Common myeloid progenitor, CD34-positive (primary cell): ENCODE results near the gene MME.
"Not testable (repeated sequence)": the region's sequence is repeated elsewhere in the genome, so short reads cannot be mapped to it uniquely, and the experiment has no call there.

Experiments
- CTCF ChIA-PET: fragments of 350-600 bp; sonication (Branson Sonifier 250); formaldehyde crosslinking; loops from one replicate; lab custom pipeline; 2021; ENCODE audit warnings: antibody characterized with exemption; lab: Charles Lee
- POLR2A ChIA-PET: fragments of 350-600 bp; sonication (Branson Sonifier 250); formaldehyde crosslinking; loops from one replicate; lab custom pipeline; 2021; ENCODE audit warnings: antibody characterized with exemption; lab: Charles Lee
- DNase-seq, 3 donors: peaks; one replicate each; pipeline versions ENCODE4 v3.0.0 to v3.0.0-alpha.2; 2013
- H3K27ac ChIP-seq, 2 experiments: 1 replicate in 1 of 2; 2 replicates in 1 of 2; pipeline ENCODE4 v1.7.0; 2013; ENCODE audit warnings: inconsistent platforms in 2 of 2, low read length in 2 of 2, mild to moderate bottlenecking in 2 of 2, low read depth in 1 of 2, moderate library complexity in 1 of 2; ENCODE audit not compliant: severe bottlenecking in 2 of 2, insufficient read depth in 1 of 2, poor library complexity in 1 of 2
- H3K27me3 ChIP-seq, 5 experiments: replicated peaks in 2 of 5; 1 replicate in 3 of 5; 2 replicates in 2 of 5; pipeline versions ENCODE4 v1.6.1 to v1.7.0; 2013; ENCODE audit warnings: low read length in 4 of 5, mild to moderate bottlenecking in 2 of 5, moderate library complexity in 2 of 5, inconsistent platforms in 1 of 5; ENCODE audit not compliant: insufficient read depth in 5 of 5, control insufficient read depth in 4 of 5
- H3K36me3 ChIP-seq, 4 experiments: 1 replicate in 2 of 4; 2 replicates in 2 of 4; pipeline versions ENCODE4 v1.6.1 to v1.7.0; 2013; ENCODE audit warnings: low read length in 3 of 4, control low read depth in 1 of 4, mild to moderate bottlenecking in 1 of 4; ENCODE audit not compliant: control insufficient read depth in 4 of 4, insufficient read depth in 4 of 4
- H3K4me1 ChIP-seq, 4 experiments: 1 replicate in 3 of 4; 2 replicates in 1 of 4; pipeline versions ENCODE4 v1.6.1 to v1.7.1; 2013; ENCODE audit warnings: low read length in 3 of 4, mild to moderate bottlenecking in 3 of 4, control low read depth in 1 of 4, inconsistent platforms in 1 of 4, moderate library complexity in 1 of 4; ENCODE audit not compliant: control insufficient read depth in 4 of 4, insufficient read depth in 4 of 4; ENCODE audit errors: control extremely low read depth in 1 of 4
- H3K4me3 ChIP-seq, 7 experiments: 1 replicate in 4 of 7; 2 replicates in 3 of 7; pipeline versions ENCODE4 v1.5.1 to v1.7.0; 2013; ENCODE audit warnings: mild to moderate bottlenecking in 7 of 7, low read length in 6 of 7, moderate library complexity in 6 of 7, inconsistent platforms in 2 of 7, low read depth in 2 of 7, control low read depth in 1 of 7; ENCODE audit not compliant: insufficient read depth in 4 of 7, control insufficient read depth in 1 of 7; ENCODE audit errors: extremely low read depth in 1 of 7
- H3K9me3 ChIP-seq, 5 experiments: 1 replicate in 4 of 5; 2 replicates in 1 of 5; pipeline versions ENCODE4 v1.6.1 to v1.7.1; 2013; ENCODE audit warnings: low read length in 4 of 5, mild to moderate bottlenecking in 2 of 5, inconsistent platforms in 1 of 5, low read depth in 1 of 5, moderate library complexity in 1 of 5; ENCODE audit not compliant: control insufficient read depth in 4 of 5, insufficient read depth in 2 of 5; ENCODE audit errors: control extremely low read depth in 1 of 5
- WGBS: methylation state at CpG from one replicate; pipeline ENCODE4 v1.1.5; 2013; ENCODE audit not compliant: insufficient coverage; 5-methylcytosine and 5-hydroxymethylcytosine counted together

The MME gene

DNA sequence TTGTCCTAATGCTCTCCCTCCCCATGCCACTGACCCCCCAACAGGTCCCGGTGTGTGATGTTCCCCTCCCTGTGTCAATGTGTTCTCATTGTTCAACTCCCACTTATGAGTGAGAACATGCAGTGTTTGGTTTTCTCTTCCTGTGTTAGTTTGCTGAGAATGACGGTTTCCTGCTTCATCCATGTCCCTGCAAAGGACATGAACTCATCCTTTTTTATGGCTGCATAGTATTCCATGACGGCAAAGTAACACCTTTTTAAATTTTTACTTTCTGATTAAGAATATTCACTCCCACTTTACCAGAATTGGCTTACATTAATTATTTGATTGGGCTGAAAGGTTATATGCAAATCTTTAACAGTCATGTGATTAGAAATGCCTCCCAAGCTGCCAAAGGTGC, 135.9 kb downstream of the MME start:
- H3K9me3 ChIP-seq, DNase-seq, H3K27ac ChIP-seq, POLR2A ChIA-PET, H3K4me3 ChIP-seq, H3K4me1 ChIP-seq, CTCF ChIA-PET, H3K36me3 ChIP-seq, H3K27me3 ChIP-seq: not testable (repeated sequence)
- 83% methylated on average over 2 of the region's 3 CpGs for WGBS

DNA sequence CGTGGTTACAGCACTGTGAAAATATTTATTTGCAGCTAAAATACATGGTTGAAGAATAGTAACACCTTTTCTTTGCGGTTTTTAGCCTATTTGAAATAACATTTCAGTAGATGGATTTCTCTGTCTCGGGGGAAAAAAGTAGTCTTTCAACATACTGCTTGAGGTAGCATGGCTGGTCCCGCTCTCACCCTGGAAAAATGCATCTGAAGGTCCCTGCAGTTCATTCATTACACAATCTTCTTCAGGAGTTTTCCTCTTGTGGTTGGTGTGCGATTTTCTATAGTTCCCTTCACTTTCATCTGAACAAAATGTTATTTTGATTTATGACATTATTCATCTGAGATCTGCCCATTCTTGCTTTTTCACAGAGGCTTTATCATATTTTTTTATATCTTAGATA, 137.5 kb downstream of the MME start:
- CTCF ChIA-PET = no interaction called here
- Histone ChIP-seq H3K4me3 (no peak overlapping the region), H3K27ac (no peak overlapping the region), H3K36me3 (no peaks in the 10 kb centered on the region), H3K4me1 (no peaks in the 10 kb centered on the region), H3K27me3 (no peaks in the 10 kb centered on the region), H3K9me3 (peaks cover 0 to 4% (median 0%) of the 10 kb centered on the region in 5 experiments)
- WGBS = 91% methylated on average over 3 of the region's 5 CpGs
- POLR2A ChIA-PET = no interaction called here
- DNase-seq = no peak

DNA sequence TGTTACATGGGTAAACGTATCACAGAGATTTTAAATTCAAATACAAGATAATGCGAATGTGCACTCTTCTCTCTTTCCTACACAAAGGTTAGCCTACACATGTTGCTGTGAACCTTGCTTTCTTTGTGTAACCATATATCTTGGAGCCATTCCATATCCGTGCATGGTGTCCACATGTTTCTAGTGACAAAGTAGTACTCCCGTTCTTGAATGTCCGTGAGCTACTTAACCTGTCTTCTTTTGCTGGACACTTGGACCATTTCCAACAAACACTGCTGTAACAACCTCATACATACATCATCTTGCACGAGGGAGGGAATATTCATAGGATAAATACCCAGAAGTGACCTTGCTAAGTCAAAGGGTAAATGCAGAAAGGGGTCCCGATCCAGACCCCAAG, 138.3 kb downstream of the MME start:
- WGBS = 100% methylated on average over 5 of the region's 7 CpGs
- H3K27me3 ChIP-seq = no peaks in the 10 kb centered on the region
- ChIA-PET POLR2A (no interaction called here), CTCF (no interaction called here)
- no peaks in the 10 kb centered on the region for H3K36me3 ChIP-seq
- no peak overlapping the region for H3K4me3 ChIP-seq
- no peaks in the 10 kb centered on the region for H3K4me1 ChIP-seq
- no peak for DNase-seq
- H3K27ac ChIP-seq = no peak overlapping the region
- peaks cover 0 to 4% (median 0%) of the 10 kb centered on the region in 5 experiments for H3K9me3 ChIP-seq

DNA sequence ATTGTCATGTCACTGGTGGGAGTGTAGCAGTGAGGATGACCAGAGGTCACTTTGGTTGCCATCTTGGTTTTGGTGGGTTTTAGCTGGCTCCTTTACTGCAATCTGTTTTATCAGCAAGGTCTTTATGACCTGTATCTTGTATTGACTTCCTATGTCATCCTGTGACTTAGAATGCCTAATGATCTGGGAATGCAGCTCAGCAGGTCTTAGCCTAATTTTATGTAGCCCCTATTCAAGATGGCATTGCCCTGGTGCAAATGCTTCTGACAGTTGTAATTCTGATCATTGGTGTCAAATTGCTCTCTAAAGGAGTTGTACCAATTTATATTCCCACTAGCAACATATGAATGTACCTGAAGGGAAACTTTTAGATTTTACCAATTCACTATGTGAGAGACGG, 139.0 kb downstream of the MME start:
- H3K9me3 ChIP-seq = peaks cover 0 to 4% (median 0%) of the 10 kb centered on the region in 5 experiments
- H3K27me3 ChIP-seq = no peaks in the 10 kb centered on the region
- POLR2A ChIA-PET = no interaction called here
- no CpG with 5 or more reads among the region's 1 CpG for WGBS
- no peaks in the 10 kb centered on the region for H3K36me3 ChIP-seq
- no peak overlapping the region for H3K4me3 ChIP-seq
- no peak for DNase-seq
- CTCF ChIA-PET = no interaction called here
- no peak overlapping the region for H3K27ac ChIP-seq
- H3K4me1 ChIP-seq = no peaks in the 10 kb centered on the region

DNA sequence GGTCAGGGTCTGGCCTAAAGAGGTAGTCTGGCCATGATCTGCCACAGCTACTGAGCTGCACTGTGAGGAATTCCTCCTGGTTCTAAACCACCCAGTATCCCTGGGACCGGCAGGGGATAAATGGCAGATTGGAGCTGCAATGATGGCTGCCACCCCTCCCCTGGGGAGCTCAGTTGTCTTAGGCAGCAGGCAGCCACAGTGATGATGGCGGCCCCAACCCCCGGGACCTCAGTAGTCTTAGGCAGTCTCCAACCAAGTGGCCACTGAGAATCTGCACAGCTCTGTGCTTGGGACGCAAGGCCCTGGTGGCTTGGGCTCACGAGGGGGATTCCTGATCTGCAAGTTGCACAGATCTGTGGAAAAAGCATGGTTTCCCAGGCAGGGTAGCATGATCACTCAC, 145.3 kb downstream of the MME start:
- POLR2A ChIA-PET = no interaction called here
- DNase-seq = no peak
- Histone ChIP-seq H3K4me3 (no peak overlapping the region), H3K27me3 (no peaks in the 10 kb centered on the region), H3K27ac (no peak overlapping the region), H3K9me3 (peaks cover 0 to 5% (median 1%) of the 10 kb centered on the region in 5 experiments), H3K4me1 (no peaks in the 10 kb centered on the region), H3K36me3 (no peaks in the 10 kb centered on the region)
- CTCF ChIA-PET = no interaction called here
- WGBS = 93% methylated on average over 5 of the region's 5 CpGs

GRCh38 chr3:155227141-155227540, 147.0 kb downstream of the MME start:
- ChIA-PET CTCF (interaction anchor here (1.0 kb wide), 1 partner anchor 11 kb away, joined by 3 read pairs; no protein-coding TSS in a partner anchor), POLR2A (no interaction called here)
- no peaks in the 10 kb centered on the region for H3K27me3 ChIP-seq
- H3K36me3 ChIP-seq = no peaks in the 10 kb centered on the region
- H3K4me1 ChIP-seq = no peaks in the 10 kb centered on the region
- WGBS = 90% methylated on average over 2 of the region's 3 CpGs
- no peak overlapping the region for H3K4me3 ChIP-seq
- H3K27ac ChIP-seq = no peak overlapping the region
- peaks cover 0 to 5% (median 0%) of the 10 kb centered on the region in 5 experiments for H3K9me3 ChIP-seq
- DNase-seq = no peak

GRCh38 chr3:155228676-155229075, 148.6 kb downstream of the MME start:
- Histone ChIP-seq H3K36me3 (no peaks in the 10 kb centered on the region), H3K27me3 (no peaks in the 10 kb centered on the region), H3K4me1 (no peaks in the 10 kb centered on the region), H3K4me3 (no peak overlapping the region), H3K9me3 (peaks cover 0 to 5% (median 0%) of the 10 kb centered on the region in 5 experiments), H3K27ac (no peak overlapping the region)
- WGBS = 83% methylated on average over 1 of the region's 1 CpG
- ChIA-PET CTCF (interaction anchor here (0.5 kb wide), 1 partner anchor 1550 kb away, joined by 3 read pairs; no protein-coding TSS in a partner anchor), POLR2A (interaction anchor here (0.9 kb wide), 1 partner anchor 8 kb away, joined by 3 read pairs; no protein-coding TSS in a partner anchor)
- DNase-seq = no peak
